Uterus (tissue), 2 donors: ENCODE data around the gene FAM151A.

ENCODE experiments used
- POLR2A ChIP-seq, 2 donors: fragments of 450-650 bp; IDR thresholded peaks; one replicate each; pipeline ENCODE4 v1.6.1; 2016; ENCODE audit warnings: antibody characterized with exemption in 2 of 2, mild to moderate bottlenecking in 1 of 2, moderate library complexity in 1 of 2
- TF ChIP-seq, protein P1 (sequence below), 4 experiments: fragments of 200-600 bp in 2 of 4; fragments of 450-650 bp in 2 of 4; sonication (generic) in 2 of 4; IDR thresholded peaks; one replicate each; pipeline ENCODE4 v1.5.1; 2016 to 2019; ENCODE audit warnings: antibody characterized with exemption in 4 of 4, mild to moderate bottlenecking in 2 of 4, moderate library complexity in 1 of 4

DNA sequence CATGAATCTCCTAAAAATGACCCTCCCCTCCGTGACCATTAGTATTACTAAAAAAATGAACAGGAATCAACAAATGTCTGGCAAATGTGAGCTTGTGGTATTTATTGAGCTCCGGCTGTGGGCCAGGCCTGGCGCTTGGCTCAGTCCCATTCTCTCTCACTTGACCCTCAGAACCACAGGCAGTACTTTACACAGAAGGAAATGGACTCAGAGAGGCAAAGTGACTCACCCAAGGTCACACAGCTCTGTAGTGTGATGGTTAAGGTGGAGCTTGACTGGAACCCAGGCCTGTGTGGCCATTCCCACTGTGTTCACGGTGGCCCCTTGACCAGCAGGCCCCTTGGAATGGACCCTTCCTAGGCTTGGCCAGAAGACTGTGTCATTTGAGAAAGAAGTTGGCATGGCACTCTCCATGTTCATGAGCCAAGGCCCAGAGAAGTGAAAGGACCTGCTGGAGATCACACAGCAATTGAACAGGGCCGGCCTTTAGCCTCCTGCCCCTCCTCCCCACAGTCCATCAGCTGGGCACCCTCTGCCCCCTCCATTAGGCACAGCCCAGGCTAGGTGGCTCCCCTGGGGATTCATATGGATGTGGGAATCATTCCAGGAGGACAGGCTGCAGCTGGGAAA, 32.1 kb downstream of the FAM151A start:
- TF ChIP-seq, protein P1, sequence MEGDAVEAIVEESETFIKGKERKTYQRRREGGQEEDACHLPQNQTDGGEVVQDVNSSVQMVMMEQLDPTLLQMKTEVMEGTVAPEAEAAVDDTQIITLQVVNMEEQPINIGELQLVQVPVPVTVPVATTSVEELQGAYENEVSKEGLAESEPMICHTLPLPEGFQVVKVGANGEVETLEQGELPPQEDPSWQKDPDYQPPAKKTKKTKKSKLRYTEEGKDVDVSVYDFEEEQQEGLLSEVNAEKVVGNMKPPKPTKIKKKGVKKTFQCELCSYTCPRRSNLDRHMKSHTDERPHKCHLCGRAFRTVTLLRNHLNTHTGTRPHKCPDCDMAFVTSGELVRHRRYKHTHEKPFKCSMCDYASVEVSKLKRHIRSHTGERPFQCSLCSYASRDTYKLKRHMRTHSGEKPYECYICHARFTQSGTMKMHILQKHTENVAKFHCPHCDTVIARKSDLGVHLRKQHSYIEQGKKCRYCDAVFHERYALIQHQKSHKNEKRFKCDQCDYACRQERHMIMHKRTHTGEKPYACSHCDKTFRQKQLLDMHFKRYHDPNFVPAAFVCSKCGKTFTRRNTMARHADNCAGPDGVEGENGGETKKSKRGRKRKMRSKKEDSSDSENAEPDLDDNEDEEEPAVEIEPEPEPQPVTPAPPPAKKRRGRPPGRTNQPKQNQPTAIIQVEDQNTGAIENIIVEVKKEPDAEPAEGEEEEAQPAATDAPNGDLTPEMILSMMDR (IDR thresholded peaks at IDR 0.05): no peak
- no peak for TF ChIP-seq POLR2A (IDR thresholded peaks at IDR 0.05)
